Fibroblast of upper back skin (primary cell): ENCODE results near the gene PRR35.

ENCODE experiments used
- DNase-seq: peaks from one replicate; pipeline ENCODE4 v3.0.0-alpha.2; 2013

The PRR35 gene

GRCh38 chr16:582218-582613, 22.0 kb downstream of the PRR35 start:
- no peak for DNase-seq

GRCh38 chr16:582614-583331, 22.6 kb downstream of the PRR35 start:
- DNase-seq = no peak

- no peak for DNase-seq
Measured at GRCh38 chr16:583470-583814, 23.2 kb downstream of the PRR35 start.

- DNase-seq = no peak
Measured at GRCh38 chr16:583815-584591, 23.8 kb downstream of the PRR35 start.

GRCh38 chr16:585351-585750, 25.2 kb downstream of the PRR35 start:
- no peak for DNase-seq

- peak; percentile 29 for DNase-seq
Measured at GRCh38 chr16:586047-586644, 26.0 kb downstream of the PRR35 start.

- DNase-seq = no peak
Measured at GRCh38 chr16:586645-587590, 26.7 kb downstream of the PRR35 start.

GRCh38 chr16:588639-588888, 28.4 kb downstream of the PRR35 start:
- peak; percentile 44 for DNase-seq

- peak; percentile 93 for DNase-seq
Measured at GRCh38 chr16:588889-589657, 28.9 kb downstream of the PRR35 start.

- DNase-seq = peak; percentile 97
Measured at GRCh38 chr16:589658-590187, 29.5 kb downstream of the PRR35 start, which contains the start of gene RAB40C. Gene RAB40C (plus strand): TSS chr16:590066. CDS start chr16:590292, 226 bp downstream.

- no peak for DNase-seq
Measured at GRCh38 chr16:590188-590814, 30.1 kb downstream of the PRR35 start.

- no peak for DNase-seq
Measured at GRCh38 chr16:590815-591200, 30.6 kb downstream of the PRR35 start.

GRCh38 chr16:591231-591630, 31.0 kb downstream of the PRR35 start:
- DNase-seq = no peak

GRCh38 chr16:591892-592517, 31.8 kb downstream of the PRR35 start:
- no peak for DNase-seq

- DNase-seq = no peak
Measured at GRCh38 chr16:592518-593306, 32.5 kb downstream of the PRR35 start.

GRCh38 chr16:593406-593805, 33.2 kb downstream of the PRR35 start:
- DNase-seq = no peak

GRCh38 chr16:593807-594206, 33.6 kb downstream of the PRR35 start:
- no peak for DNase-seq

- DNase-seq = no peak
Measured at GRCh38 chr16:595094-595528, 34.9 kb downstream of the PRR35 start.

GRCh38 chr16:595942-596735, 35.9 kb downstream of the PRR35 start:
- no peak for DNase-seq

- DNase-seq = no peak
Measured at GRCh38 chr16:596736-597060, 36.5 kb downstream of the PRR35 start.
